ENCODE data around the gene LIFR.

DNA sequence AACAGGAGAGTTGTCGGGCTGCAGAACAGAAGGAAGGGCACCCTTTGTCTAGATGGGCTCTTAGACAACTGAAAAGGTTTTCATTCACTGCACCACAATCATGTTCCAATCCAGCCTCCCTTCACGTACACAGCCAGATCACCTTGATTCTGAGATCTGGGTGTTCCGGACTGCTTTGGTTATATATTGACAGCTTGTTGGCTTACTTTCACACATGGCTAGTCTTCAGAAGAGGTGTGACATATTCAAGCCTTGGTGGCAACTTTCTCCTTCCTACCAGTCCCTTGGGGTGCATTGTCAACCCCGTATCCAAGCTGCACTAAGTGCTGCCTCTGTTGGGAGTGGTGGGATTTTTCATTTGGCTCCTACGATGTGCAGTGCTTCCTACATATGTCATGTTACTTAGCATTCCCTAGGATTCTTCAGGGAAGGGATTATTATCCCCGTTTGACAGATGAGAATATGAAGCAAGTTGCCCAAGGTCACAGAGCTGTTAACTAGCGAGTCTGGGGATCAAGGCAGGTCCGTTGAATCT lies 100.6 kb downstream of the LIFR start:
- TF ChIP-seq ZNF274 (IDR thresholded peaks at IDR 0.05; ENCODE audit: low read length) (no peak), ZNF274 (tag by site-specific recombination; IDR thresholded peaks at IDR 0.05; ENCODE audit: borderline replicate concordance) (no peak), ZNF548 (tag by site-specific recombination; IDR thresholded peaks at IDR 0.05) (no peak), ZNF768 (tag by site-specific recombination; IDR thresholded peaks at IDR 0.05) (no peak), ZIC2 (tag by site-specific recombination; IDR thresholded peaks at IDR 0.05) (no peak), ZNF510 (tag by site-specific recombination; IDR thresholded peaks at IDR 0.05; ENCODE audit: insufficient replicate concordance) (no peak), BCL11B (tag by site-specific recombination; IDR thresholded peaks at IDR 0.05; ENCODE audit: low read depth) (no peak), KLF7 (tag by site-specific recombination; IDR thresholded peaks at IDR 0.05; ENCODE audit: borderline replicate concordance) (no peak), ZNF423 (tag by site-specific recombination; IDR thresholded peaks at IDR 0.05) (no peak), KLF16 (tag by site-specific recombination; IDR thresholded peaks at IDR 0.05) (no peak)
- TF ChIP-seq, protein P1, sequence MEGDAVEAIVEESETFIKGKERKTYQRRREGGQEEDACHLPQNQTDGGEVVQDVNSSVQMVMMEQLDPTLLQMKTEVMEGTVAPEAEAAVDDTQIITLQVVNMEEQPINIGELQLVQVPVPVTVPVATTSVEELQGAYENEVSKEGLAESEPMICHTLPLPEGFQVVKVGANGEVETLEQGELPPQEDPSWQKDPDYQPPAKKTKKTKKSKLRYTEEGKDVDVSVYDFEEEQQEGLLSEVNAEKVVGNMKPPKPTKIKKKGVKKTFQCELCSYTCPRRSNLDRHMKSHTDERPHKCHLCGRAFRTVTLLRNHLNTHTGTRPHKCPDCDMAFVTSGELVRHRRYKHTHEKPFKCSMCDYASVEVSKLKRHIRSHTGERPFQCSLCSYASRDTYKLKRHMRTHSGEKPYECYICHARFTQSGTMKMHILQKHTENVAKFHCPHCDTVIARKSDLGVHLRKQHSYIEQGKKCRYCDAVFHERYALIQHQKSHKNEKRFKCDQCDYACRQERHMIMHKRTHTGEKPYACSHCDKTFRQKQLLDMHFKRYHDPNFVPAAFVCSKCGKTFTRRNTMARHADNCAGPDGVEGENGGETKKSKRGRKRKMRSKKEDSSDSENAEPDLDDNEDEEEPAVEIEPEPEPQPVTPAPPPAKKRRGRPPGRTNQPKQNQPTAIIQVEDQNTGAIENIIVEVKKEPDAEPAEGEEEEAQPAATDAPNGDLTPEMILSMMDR (tag by site-specific recombination; IDR thresholded peaks at IDR 0.05), result no peak
- TF ChIP-seq, protein P2, sequence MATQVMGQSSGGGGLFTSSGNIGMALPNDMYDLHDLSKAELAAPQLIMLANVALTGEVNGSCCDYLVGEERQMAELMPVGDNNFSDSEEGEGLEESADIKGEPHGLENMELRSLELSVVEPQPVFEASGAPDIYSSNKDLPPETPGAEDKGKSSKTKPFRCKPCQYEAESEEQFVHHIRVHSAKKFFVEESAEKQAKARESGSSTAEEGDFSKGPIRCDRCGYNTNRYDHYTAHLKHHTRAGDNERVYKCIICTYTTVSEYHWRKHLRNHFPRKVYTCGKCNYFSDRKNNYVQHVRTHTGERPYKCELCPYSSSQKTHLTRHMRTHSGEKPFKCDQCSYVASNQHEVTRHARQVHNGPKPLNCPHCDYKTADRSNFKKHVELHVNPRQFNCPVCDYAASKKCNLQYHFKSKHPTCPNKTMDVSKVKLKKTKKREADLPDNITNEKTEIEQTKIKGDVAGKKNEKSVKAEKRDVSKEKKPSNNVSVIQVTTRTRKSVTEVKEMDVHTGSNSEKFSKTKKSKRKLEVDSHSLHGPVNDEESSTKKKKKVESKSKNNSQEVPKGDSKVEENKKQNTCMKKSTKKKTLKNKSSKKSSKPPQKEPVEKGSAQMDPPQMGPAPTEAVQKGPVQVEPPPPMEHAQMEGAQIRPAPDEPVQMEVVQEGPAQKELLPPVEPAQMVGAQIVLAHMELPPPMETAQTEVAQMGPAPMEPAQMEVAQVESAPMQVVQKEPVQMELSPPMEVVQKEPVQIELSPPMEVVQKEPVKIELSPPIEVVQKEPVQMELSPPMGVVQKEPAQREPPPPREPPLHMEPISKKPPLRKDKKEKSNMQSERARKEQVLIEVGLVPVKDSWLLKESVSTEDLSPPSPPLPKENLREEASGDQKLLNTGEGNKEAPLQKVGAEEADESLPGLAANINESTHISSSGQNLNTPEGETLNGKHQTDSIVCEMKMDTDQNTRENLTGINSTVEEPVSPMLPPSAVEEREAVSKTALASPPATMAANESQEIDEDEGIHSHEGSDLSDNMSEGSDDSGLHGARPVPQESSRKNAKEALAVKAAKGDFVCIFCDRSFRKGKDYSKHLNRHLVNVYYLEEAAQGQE (tag by site-specific recombination; IDR thresholded peaks at IDR 0.05), result no peak
- TF ChIP-seq, protein P3, sequence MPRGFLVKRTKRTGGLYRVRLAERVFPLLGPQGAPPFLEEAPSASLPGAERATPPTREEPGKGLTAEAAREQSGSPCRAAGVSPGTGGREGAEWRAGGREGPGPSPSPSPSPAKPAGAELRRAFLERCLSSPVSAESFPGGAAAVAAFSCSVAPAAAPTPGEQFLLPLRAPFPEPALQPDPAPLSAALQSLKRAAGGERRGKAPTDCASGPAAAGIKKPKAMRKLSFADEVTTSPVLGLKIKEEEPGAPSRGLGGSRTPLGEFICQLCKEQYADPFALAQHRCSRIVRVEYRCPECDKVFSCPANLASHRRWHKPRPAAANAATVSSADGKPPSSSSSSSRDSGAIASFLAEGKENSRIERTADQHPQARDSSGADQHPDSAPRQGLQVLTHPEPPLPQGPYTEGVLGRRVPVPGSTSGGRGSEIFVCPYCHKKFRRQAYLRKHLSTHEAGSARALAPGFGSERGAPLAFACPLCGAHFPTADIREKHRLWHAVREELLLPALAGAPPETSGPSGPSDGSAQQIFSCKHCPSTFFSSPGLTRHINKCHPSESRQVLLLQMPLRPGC (tag by site-specific recombination; IDR thresholded peaks at IDR 0.05), result no peak
